ENCODE measurements around the gene NEUROG3.

NEUROG3 gene, protein sequence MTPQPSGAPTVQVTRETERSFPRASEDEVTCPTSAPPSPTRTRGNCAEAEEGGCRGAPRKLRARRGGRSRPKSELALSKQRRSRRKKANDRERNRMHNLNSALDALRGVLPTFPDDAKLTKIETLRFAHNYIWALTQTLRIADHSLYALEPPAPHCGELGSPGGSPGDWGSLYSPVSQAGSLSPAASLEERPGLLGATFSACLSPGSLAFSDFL

DNA sequence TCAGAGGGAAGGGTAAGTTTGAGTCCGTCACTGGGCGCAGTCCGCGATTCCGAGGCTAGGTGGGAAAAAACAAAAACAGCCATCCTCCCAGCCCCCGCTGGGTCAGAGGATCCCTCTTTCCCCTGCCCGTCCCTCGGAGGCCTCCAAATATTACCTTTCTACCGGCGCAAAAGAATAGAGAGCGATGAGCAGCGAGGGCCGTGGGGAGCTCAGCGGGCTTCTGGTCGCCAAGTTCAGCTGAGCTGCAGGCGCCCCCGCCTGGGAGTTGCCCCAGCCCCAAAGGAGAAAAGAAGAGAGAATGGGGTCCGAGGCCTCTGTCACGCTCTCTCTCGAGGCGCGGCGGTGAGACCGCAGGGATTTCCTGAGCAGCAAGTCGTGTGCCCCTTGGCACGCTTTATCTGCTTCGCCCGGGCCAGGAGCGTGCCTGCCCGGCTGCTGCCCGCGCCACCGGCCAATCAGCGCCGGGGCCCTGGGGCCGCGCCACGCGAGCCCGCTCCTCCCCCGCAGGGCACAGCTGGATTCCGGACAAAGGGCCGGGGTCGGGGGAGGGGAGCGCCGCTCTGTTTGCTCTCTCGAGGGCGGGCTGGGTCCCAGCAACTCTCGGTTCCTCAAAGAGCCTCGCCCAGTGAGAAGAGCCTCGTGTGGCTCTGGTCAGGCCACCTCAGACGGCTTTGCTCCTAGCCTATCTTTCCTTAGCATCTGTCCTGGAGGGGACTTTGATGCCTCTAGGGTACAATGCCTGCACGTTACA lies at the start of gene NEUROG3:
Gene NEUROG3, minus strand, starts transcription at position 367 of the 751 bp plus-strand sequence. CDS start 379 bp downstream, outside the sequence.
- DNase-seq (ENCODE audit: low read depth in 2 of 2) = no peak

DNA sequence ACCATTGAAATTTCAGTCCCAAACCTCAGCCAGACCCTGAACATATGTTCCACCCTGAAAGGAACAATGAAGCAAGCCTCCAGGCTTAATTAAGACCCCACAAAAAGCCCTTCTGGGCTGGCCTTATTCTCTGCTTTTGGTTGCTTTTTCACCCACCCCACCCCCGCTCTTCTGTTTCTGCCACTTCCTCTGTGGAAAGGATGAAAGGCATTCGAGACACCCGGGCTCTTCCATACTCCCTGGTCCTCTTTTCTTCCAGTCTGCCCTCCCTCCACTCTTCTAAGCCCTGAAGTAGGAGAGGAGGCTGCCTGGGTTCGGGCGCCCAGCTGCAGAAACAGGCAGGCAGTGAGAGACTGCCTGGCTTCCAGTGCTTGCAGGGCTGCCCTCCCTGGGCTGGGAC lies 47.4 kb upstream of the NEUROG3 start:
- DNase-seq (ENCODE audit: low read depth in 2 of 2) = no peak

- DNase-seq (ENCODE audit: low read depth in 2 of 2) = no peak
Observed at GRCh38 chr10:69619626-69620025, 46.4 kb upstream of the NEUROG3 start.

DNA sequence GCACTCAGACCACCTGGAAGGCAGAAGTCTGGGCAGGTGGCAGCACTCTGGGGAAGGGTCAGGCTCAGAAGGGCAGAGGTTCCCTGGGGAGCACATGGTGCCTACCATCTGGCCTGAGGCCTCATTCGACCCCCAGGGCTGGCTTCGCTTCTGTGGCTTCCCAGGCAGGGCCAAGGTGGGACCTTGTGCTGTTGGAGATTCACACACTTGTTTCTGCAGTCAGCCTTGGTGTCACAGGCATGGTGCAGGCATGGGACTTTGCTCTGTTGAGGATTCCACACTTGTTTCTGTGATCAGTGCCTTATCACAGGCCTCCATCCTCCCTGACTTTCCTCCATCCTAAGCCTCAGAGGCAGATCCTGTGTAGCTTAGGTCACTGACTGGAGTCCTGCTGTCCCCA lies 45.5 kb upstream of the NEUROG3 start:
- no peak for DNase-seq (ENCODE audit: low read depth in 2 of 2)

DNA sequence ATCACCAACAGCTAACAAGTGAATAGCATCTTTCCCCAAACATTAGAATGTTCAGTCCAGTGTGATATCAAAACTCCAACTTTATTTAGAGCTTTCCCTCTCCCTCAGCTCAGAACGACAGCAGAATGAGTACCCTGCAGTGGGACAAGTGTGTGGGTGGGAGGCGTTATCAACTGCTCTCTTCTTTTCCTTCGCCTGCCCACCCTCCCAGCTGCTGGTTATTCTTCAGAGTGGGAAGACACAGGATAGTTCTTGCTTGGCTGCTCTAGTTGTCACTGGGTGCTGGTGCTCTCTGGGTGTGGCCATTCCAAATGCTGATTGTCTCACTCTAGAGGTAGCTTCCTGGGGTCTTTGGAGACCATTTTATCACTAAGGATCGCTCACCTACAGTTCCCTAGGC lies 43.1 kb upstream of the NEUROG3 start:
- DNase-seq (ENCODE audit: low read depth in 2 of 2) = no peak

- DNase-seq (ENCODE audit: low read depth in 2 of 2) = no peak
Observed at GRCh38 chr10:69614130-69614529, 40.9 kb upstream of the NEUROG3 start.

- DNase-seq (ENCODE audit: low read depth in 2 of 2) = no peak
Observed at GRCh38 chr10:69612760-69613159, 39.5 kb upstream of the NEUROG3 start.

DNA sequence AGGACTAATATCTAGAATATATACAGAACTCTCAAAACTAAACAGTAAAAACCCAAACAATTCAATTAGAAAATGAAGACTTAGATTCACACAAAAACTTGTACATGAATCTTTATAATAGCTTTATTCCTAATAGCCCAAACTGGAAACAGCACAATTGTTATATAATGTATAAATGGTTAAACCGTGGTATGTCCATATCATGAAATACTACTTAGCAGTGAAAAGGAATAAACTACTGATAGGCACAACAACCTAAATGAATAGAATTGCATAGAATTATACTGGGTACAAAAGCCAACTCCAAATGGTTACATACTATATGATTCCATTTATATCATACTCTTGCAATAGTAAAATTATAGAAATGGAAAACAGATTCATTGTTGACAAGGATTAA lies 35.9 kb upstream of the NEUROG3 start:
- DNase-seq (ENCODE audit: low read depth in 2 of 2) = no peak

GRCh38 chr10:69600761-69601330 lies 27.6 kb upstream of the NEUROG3 start:
- no peak for DNase-seq (ENCODE audit: low read depth in 2 of 2)

- DNase-seq (ENCODE audit: low read depth in 2 of 2) = no peak
Observed at GRCh38 chr10:69588358-69588757, 15.1 kb upstream of the NEUROG3 start.

DNA sequence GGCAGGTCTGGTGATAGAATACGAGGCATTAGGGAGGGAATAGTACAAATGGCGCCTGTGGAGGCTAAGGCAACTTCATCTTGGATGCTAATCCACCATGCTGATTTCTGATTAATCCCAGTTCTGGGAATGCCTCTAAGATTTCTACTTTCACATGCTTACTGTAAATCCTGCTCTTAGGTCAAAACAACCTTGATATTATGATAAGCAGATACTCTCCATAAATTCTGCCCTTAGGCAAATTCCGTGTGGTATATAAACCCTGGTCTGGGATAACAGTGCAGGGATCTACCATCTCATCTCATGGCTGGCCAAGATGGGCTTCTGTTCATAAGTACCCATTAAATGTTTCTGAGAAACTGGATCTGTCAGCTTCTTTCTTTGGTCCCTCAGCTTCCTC lies 11.4 kb upstream of the NEUROG3 start:
- no peak for DNase-seq (ENCODE audit: low read depth in 2 of 2)

DNA sequence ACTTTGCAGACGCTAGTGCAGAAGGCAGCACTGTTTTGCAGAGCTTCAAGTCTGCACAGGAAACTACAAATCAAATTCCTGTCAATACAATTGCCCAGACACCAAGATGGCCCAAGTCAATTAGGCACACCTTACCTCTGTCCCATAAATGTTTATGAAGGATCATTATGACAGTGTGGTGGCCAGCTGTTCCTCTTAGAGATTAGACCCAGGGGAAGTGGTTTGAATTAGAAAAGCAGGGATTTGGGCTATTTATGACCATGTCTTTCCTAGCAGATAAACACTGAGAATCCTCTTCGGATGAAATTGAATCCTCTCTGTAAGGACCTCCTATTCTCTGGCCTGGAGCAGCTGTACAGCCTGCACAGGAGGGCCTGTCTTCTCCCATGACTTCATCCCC lies 9.9 kb upstream of the NEUROG3 start:
- no peak for DNase-seq (ENCODE audit: low read depth in 2 of 2)

GRCh38 chr10:69580435-69580834 lies 7.2 kb upstream of the NEUROG3 start:
- DNase-seq (ENCODE audit: low read depth in 2 of 2) = no peak

- DNase-seq (ENCODE audit: low read depth in 2 of 2) = no peak
Observed at GRCh38 chr10:69579464-69580060, 6.3 kb upstream of the NEUROG3 start.

DNA sequence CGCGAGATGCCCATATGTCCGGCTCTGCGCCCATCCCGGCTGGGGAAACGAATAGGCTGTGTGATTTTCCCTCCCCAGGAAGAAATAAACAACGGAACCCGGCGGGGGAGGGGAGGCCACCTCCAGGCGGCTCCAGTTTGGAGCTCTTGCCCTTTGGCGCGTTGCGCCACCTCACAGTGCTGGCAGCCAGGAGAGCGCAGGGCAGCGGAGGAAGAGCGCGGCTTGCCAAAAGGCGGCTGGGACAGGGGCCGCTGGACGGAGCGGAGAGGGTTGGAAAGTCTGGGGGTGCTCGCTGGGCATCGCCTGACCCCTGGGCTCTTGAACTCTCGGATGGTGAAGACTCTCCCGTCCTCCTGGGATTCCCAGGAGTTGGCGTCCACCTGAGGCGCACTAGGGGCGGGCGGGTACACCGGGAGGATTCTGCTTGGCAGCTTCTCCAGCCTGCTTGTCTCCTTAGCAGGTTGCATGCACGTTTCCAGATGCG lies 5.3 kb upstream of the NEUROG3 start:
- DNase-seq (ENCODE audit: low read depth in 2 of 2) = no peak

GRCh38 chr10:69577268-69578232 lies 4.3 kb upstream of the NEUROG3 start:
- no peak for DNase-seq (ENCODE audit: low read depth in 2 of 2)

DNA sequence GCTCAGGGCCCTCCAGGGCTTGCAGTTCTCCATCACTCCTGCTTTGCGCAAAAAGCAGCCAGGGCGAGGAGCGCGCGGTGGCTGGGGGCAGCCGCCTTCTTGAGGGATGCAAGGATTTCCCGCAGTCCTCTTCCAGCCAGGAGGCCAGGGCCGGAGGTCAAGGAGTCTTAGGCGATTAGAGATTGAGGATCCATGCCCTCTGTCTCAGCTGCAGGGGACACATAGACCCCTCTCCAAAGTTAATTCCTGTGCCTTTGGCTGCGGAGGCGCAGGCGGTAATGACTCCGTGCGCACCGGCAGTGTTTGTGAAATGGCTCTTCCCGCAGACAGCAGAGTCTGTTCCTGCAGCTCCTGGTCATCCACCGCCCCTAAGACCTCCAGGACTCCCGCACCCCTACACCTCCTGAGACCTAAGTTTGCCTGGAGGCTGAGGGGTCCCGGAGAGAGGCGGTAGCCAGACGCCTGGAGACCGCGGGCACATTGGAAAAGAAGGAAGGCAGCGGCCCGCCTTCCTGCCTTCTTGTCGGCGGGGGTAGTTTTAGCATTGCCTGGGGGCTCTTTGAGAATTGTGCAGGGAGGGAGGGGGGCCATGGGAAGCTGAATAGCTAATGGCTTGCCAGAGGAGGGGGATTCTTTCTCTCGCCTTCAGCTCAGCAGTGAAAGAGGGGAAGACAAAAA lies 3.3 kb upstream of the NEUROG3 start:
- DNase-seq (ENCODE audit: low read depth in 2 of 2) = no peak

DNA sequence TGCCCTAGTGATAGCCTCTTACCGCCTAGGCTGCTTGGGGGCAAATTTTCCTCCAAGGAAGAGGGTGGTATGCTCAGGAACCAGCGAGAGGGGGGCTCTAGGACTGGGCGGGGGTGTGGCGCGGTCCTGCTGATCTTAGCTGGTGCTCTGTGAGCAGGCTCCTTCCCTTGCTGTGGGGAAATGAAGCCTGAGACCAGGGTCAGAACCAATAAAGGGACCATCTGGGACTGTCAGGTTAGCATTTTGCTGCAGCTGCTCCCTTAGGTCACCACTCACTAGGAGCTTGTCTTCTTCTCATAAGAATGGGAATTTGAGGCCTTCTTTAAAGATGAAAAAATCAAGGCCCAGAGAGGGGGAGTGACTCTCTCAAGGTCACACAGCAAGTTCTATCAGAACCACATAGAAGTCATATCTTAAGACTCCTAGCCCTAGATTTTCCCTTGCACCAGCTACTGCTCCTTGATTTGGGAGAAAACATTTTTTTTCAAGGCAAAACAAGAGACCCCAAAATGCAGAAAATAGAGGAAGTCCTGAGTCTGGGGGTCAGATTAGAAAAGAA lies 2.0 kb upstream of the NEUROG3 start:
- DNase-seq (ENCODE audit: low read depth in 2 of 2) = no peak

DNA sequence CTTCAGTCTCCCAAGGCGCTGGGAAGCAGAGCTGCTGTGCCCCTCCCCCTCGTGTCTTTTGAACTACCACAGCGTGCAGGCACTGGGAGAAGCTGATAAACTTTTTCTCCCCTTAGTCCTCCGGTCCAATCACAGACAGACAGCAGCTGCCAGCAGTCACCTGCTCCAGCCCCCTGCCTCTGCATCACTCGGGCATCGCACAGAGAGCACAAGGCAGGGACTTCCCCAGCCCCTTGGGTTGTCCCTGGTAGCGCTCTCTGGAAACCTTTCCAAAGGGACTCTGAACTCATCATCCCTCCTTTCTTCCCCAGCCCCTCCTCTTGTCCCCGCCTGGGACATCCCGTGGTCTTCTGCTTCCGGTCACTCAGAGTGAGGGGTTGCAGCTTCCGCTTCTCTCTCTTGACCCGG lies 1.4 kb upstream of the NEUROG3 start:
- DNase-seq (ENCODE audit: low read depth in 2 of 2) = no peak

All from activated CD4-positive, alpha-beta T cell treated with anti-CD3 and anti-CD28 coated beads for 24 hours (primary cell).